Gastrocnemius medialis (tissue), 4 donors: ENCODE data around the gene CXCL1.

ENCODE experiments used
- POLR2A ChIP-seq, 2 donors: fragments of 450-650 bp; IDR thresholded peaks; one replicate each; pipeline ENCODE4 v1.6.1; 2017; ENCODE audit warnings: antibody characterized with exemption in 2 of 2, mild to moderate bottlenecking in 2 of 2, moderate library complexity in 2 of 2
- TF ChIP-seq, protein P1 (sequence below), 5 experiments: fragments of 450-650 bp in 3 of 5; fragments of 200-600 bp in 2 of 5; sonication (generic) in 2 of 5; IDR thresholded peaks in 4 of 5; conservative IDR thresholded peaks in 1 of 5; 1 replicate in 4 of 5; 2 replicates in 1 of 5; pipeline ENCODE4 v1.5.1; 2016 to 2019; ENCODE audit warnings: antibody characterized with exemption in 5 of 5, mild to moderate bottlenecking in 3 of 5, moderate library complexity in 3 of 5

DNA sequence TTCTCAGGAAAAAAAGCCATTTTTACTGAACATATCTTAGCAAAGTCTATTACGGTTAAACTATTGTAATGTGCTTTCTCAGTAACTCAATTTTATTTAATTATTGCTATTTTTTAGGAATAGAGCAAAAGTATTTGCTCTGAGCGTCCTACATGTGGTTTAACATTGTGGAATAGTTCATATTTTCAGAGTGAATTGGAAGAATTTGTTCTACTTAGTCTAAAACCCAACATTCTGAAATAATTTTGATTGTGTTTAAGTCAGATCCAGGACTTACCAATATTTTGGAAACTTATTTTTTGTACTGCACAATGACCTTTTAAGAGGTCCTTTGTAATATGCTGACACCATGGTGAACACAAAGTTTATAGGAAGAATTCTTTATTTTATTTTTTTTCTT is 27.2 kb downstream of the CXCL1 start:
- TF ChIP-seq, protein P1, sequence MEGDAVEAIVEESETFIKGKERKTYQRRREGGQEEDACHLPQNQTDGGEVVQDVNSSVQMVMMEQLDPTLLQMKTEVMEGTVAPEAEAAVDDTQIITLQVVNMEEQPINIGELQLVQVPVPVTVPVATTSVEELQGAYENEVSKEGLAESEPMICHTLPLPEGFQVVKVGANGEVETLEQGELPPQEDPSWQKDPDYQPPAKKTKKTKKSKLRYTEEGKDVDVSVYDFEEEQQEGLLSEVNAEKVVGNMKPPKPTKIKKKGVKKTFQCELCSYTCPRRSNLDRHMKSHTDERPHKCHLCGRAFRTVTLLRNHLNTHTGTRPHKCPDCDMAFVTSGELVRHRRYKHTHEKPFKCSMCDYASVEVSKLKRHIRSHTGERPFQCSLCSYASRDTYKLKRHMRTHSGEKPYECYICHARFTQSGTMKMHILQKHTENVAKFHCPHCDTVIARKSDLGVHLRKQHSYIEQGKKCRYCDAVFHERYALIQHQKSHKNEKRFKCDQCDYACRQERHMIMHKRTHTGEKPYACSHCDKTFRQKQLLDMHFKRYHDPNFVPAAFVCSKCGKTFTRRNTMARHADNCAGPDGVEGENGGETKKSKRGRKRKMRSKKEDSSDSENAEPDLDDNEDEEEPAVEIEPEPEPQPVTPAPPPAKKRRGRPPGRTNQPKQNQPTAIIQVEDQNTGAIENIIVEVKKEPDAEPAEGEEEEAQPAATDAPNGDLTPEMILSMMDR (IDR thresholded peaks at IDR 0.05 in 4 of 5, conservative IDR thresholded peaks at IDR 0.05 in 1 of 5) = no peak
- no peak for TF ChIP-seq POLR2A (IDR thresholded peaks at IDR 0.05)
